Measurements from ENCODE around the gene ALB. TPM values are rescaled to one million over a fixed set of nuclear protein-coding genes. Genes with fewer than 3 reads are reported as not detected.

ALB gene
- polyA plus RNA-seq, 1 donor from 2014 or later: not detected

DNA sequence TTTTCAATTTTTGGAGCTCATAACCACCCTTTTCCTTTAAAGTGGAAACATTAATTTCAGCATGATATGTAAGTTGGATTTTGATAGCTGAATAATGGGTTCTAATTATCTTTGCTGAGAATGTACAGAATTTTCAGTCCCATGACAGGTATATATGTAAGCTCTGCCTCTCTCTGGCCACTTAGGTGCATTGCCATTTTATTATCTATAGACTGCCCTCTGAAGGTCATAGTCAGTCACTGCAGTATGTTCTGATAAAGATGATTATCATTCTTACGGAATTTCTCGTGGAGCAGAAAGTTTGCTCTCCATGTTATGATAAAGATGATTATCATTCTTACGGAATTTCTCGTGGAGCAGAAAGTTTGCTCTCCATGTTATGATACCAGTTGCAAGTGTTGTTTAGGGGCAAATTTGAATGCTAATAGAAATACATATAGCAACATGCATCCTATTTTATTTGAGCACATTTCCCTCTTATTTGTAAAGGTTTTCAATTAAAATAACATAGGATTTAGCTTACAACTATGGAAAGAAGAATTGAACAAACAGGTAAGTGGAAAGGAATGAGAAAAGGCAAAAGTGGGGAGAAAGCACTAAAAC lies 42.4 kb downstream of the ALB start:
- Mint-ChIP-seq H3K36me3 (peaks cover 1% of the 10 kb centered on the region), H3K9me3 (peaks cover 0 to 2% (median 0%) of the 10 kb centered on the region in 3 donors), H3K27me3 (peaks cover 7% of the 10 kb centered on the region), H3K4me3 (no peak overlapping the region), H3K4me1 (no peaks in the 10 kb centered on the region), H3K27ac (no peak overlapping the region)

DNA sequence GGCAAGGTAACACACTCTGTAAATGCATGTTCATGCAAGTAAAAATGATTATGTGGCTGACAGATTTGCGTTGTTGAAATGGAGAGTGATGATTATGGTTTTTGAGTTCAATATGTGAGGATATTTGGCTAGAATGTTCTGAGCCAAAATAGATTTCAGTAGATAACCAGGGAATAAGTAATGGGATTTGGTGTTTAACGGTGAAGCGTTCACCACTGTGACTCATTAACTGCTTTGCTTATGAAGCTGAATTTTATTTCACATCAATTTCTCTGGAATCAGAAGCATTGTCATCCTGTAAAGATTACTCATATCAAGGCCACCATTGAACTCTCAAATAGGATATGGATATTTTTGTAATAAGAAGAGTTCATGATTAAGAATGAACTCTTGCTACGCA lies 43.6 kb downstream of the ALB start:
- no peaks in the 10 kb centered on the region for H3K4me1 Mint-ChIP-seq
- no peaks in the 10 kb centered on the region for H3K36me3 Mint-ChIP-seq
- H3K27ac Mint-ChIP-seq: no peak overlapping the region
- H3K27me3 Mint-ChIP-seq: peaks cover 5% of the 10 kb centered on the region
- no peaks in the 10 kb centered on the region for H3K9me3 Mint-ChIP-seq
- H3K4me3 Mint-ChIP-seq: no peak overlapping the region

DNA sequence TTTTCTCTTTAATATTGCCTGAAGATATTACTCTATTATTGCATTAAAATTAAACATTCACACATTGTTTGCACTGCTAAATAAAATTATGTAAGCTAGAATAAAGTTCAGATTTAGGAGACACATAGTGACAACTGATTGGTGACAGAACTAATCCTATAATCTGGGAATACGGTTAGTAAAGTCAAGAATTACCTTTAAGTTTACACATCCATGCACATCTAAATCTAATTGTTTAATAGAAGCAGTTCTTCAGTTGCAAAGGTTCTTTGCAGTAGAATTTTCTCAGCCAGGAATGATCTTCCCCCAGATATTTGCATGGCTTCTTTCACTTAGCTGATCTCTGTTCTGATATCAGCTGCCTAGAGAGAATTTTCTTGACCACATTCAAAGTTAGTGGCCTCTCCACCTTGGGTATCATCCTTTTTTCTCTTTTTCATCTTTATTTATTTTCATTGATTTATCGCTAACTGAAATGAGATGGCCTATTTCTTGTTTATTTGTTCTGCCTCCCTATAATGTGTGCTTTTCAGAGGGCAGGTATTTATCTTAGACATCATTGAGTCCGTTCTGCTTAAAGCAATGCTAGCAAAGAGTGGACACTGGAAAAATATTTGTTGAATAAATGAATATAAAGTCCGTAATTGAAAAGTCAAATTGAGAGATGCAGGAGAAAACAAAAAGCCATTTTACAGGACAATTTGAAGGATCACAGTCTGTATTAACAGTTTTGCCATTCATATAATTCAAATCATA lies 44.5 kb downstream of the ALB start:
- Mint-ChIP-seq H3K4me3 (no peak overlapping the region), H3K27me3 (peaks cover 8% of the 10 kb centered on the region), H3K36me3 (no peaks in the 10 kb centered on the region), H3K27ac (no peak overlapping the region), H3K4me1 (no peaks in the 10 kb centered on the region), H3K9me3 (no peaks in the 10 kb centered on the region)

DNA sequence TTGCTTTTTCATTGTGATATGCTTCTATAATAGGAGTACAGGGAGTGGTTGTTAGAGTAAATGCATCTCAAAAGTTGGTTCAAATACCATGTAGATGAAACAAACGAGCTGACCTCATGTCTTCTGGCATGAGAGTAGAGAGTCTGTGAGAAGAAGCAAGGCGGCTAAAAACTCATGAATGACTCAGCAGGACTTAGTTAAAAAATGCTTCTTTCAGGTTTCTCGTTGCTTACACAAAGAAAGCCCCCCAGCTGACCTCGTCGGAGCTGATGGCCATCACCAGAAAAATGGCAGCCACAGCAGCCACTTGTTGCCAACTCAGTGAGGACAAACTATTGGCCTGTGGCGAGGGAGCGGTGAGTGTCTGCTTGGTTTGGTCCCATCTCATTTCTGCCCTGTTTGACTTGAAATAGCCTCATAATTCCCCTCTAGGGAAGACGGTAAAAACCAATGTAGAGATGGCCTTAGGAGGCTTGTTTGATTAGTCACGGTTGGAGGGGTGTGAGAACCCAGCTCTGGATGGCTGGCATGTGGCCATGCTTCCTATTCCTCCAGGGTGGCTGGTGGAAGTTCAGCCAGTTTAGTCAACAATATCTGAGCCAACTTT lies 46.4 kb downstream of the ALB start:
- no peaks in the 10 kb centered on the region for H3K4me1 Mint-ChIP-seq
- H3K27ac Mint-ChIP-seq: no peak overlapping the region
- peaks cover 8% of the 10 kb centered on the region for H3K27me3 Mint-ChIP-seq
- H3K36me3 Mint-ChIP-seq: no peaks in the 10 kb centered on the region
- no peaks in the 10 kb centered on the region for H3K9me3 Mint-ChIP-seq
- H3K4me3 Mint-ChIP-seq: no peak overlapping the region

DNA sequence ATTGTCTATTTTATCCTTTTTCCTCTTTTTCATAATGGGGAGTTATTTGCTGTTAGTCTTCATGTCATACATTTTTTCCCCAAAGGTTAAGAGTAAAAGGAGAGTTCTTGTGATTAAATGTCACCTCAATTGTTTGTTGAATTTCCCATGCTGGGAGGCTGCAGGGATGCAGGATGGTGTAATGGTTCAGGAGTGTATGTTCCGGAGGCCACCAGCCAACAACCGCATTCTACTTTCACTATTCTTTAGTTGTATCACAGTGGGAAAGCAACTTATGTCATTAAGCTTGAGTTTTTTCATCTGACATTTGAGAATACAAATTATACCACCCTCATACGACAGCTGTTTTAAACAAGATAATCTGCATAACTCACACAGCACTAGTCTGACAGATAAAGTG lies 47.3 kb downstream of the ALB start:
- no peaks in the 10 kb centered on the region for H3K9me3 Mint-ChIP-seq
- H3K4me3 Mint-ChIP-seq: no peak overlapping the region
- no peaks in the 10 kb centered on the region for H3K4me1 Mint-ChIP-seq
- H3K27ac Mint-ChIP-seq: no peak overlapping the region
- no peaks in the 10 kb centered on the region for H3K36me3 Mint-ChIP-seq
- peaks cover 11% of the 10 kb centered on the region for H3K27me3 Mint-ChIP-seq

DNA sequence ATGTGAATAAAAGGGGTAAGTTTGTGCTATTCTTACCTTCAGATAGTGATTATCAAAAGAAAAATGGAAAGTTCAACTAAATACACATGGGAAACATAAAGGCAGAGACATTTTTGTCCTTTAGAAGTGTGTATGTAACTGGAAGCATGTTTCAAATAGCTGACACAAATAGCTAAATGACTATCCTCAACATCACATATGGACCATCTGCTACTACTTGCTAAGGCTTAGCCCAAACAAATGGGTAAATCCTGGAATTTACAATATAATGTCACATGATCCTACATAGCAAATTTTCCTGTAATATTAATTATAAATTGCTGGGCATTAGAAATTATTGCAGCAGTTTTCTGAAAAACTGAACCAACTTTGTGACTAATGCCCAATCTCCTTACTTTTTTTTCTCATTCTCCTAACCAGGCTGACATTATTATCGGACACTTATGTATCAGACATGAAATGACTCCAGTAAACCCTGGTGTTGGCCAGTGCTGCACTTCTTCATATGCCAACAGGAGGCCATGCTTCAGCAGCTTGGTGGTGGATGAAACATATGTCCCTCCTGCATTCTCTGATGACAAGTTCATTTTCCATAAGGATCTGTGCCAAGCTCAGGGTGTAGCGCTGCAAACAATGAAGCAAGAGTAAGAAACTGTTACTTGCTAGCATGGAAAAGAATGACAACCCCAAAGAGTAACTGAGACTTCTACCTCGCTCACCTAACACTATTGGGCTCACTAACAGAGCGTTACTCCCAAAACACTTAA lies 48.1 kb downstream of the ALB start:
- Mint-ChIP-seq H3K27ac (no peak overlapping the region), H3K4me1 (no peaks in the 10 kb centered on the region), H3K9me3 (no peaks in the 10 kb centered on the region), H3K36me3 (no peaks in the 10 kb centered on the region), H3K27me3 (peaks cover 15% of the 10 kb centered on the region), H3K4me3 (no peak overlapping the region)

DNA sequence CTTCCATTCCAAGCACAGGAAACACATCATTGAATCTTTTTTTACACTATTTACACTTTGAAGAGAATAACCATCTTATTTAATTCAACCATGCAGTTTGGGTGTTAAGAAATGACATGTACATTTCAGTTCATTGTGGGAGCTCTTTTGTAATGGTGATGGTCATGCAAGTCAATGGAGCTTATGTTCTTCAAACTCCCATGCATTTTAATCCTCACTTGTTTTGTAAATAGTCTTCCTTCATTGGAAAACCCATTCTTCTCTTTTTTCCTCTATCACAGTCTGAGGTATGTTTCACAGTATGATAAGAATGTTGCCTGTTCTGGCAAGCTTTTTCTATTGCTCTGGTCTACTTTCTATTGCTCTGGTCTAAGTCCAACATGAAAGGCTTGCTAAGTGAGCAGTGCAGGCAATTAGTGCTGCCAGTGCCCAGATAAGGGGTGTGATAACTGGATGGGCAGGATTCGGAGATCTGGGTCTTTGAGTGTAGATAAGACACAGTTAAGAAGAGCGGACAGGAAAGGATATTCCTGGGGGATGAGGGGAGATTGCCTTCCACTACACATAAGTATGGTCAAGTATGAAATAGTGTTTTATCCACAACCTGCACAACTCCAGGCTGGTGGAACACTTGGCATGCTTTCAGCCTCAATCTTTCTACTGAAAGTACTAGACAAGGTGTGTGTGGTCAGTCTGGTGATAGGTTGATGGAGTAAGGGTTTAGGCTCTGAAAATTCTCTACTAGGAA lies 49.0 kb downstream of the ALB start:
- no peaks in the 10 kb centered on the region for H3K4me1 Mint-ChIP-seq
- no peak overlapping the region for H3K27ac Mint-ChIP-seq
- H3K4me3 Mint-ChIP-seq: peak overlapping the region in 1 of 4 donors; percentile 5
- H3K36me3 Mint-ChIP-seq: no peaks in the 10 kb centered on the region
- no peaks in the 10 kb centered on the region for H3K9me3 Mint-ChIP-seq
- H3K27me3 Mint-ChIP-seq: peaks cover 19% of the 10 kb centered on the region

DNA sequence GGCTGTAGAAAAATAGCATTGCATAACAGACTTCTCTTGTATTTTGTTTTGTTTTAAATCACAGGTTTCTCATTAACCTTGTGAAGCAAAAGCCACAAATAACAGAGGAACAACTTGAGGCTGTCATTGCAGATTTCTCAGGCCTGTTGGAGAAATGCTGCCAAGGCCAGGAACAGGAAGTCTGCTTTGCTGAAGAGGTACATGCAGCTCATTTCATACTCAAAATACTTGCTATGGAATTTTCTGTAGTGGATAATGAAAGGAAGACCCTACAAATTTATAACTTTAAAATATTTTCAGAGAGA lies 49.6 kb downstream of the ALB start:
- no peaks in the 10 kb centered on the region for H3K4me1 Mint-ChIP-seq
- H3K36me3 Mint-ChIP-seq: no peaks in the 10 kb centered on the region
- no peak overlapping the region for H3K27ac Mint-ChIP-seq
- H3K4me3 Mint-ChIP-seq: no peak overlapping the region
- H3K27me3 Mint-ChIP-seq: peaks cover 18% of the 10 kb centered on the region
- H3K9me3 Mint-ChIP-seq: no peaks in the 10 kb centered on the region

DNA sequence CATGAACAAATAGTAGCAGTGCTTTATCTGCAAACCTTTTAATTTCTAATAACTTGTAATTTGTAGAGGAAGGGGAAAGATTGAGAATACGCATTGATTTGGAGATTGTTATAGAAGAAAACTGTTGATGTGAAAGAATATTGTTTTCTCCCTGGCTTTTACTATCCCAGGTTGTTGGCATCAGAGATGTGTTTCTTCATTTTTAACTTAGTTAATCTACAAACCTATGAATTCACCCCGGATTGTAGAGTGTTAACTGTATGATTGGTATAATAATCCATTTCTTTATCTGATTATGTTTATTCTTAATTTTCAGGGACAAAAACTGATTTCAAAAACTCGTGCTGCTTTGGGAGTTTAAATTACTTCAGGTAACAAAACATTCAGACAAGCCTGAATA lies 50.8 kb downstream of the ALB start:
- no peak overlapping the region for H3K4me3 Mint-ChIP-seq
- peaks cover 16% of the 10 kb centered on the region for H3K27me3 Mint-ChIP-seq
- H3K9me3 Mint-ChIP-seq: no peaks in the 10 kb centered on the region
- H3K4me1 Mint-ChIP-seq: no peaks in the 10 kb centered on the region
- no peaks in the 10 kb centered on the region for H3K36me3 Mint-ChIP-seq
- no peak overlapping the region for H3K27ac Mint-ChIP-seq

DNA sequence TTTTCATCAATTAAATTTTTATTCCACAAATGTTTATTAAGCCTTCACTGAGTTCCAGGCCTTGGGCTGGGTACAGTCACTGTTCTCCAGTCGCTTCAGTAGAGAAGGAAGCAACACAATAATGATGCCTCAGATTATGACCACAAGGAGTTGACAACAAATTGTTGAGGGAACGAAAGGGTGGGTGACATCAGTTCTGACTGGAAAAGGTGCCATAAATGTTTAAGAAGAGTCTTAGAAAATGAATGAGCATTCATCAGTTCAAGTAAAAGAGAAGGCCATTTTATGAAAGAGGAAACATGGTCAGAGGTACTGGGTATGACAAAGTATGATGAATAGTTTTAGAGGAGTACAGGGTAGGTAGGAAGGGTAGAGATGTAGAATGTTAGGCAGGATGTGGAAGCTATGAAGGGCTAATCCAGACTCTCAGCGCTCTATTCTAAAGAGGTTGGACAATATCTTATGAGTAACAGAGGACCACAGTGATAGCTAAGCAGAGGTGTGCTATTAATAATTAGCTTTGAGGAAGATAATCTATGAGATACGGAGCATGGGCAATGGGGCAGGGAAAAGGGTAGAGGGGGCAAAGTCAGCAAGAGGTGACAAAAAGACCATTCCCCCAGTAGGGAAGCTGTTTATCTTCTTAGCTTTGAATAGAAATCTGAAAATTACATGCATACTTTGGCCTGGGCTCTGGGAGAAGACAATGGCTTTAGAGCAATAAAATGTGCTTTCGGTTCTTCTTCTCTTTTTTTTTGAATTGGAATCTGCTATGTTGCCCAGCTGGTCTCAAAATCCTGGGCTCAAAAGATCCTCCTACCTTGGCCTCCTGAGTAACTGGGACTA lies 52.3 kb downstream of the ALB start:
- Mint-ChIP-seq H3K36me3 (no peaks in the 10 kb centered on the region), H3K9me3 (peaks cover 0 to 2% (median 0%) of the 10 kb centered on the region in 3 donors), H3K27me3 (peaks cover 16% of the 10 kb centered on the region), H3K4me1 (no peaks in the 10 kb centered on the region), H3K4me3 (no peak overlapping the region), H3K27ac (no peak overlapping the region)

DNA sequence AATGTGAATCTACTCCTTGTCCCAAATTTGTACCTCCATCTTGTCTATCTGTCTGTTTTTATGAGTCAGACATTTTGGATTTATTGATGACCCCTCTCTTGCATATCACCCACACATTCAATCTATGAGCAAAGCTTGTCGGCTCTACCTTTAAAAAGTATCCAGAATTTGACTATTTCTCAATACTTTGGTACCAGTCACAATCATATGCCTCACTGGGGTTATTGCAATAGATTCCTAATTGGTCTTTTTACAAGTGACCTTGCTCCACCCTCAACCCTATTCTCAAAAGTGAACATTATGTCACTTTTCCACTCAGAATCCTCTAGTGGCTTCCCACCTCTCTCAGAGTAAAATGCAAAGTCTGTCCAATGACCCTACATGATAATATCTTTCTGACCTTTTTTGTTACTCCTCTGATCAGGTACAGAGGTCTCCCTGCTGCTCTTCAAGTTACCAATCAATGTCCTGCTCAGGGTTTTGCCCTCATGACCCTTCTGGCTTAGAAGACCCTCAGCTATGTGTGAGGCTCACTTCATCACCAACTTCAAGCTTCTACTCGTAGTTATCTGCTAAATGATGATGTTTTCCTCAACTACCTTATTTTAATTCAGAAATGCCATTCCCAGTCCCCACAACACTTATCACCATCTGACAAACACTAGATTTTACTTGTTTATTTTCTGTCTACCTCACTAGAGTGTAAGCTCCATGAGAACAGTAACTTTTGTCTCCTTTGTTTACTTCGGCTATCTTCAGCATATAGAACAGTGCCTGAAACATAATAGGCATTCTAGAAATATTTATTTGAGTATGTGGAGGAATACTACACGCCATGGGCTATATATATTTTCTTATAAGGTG lies 54.3 kb downstream of the ALB start:
- H3K9me3 Mint-ChIP-seq: peaks cover 0 to 2% (median 0%) of the 10 kb centered on the region in 3 donors
- H3K36me3 Mint-ChIP-seq: no peaks in the 10 kb centered on the region
- no peaks in the 10 kb centered on the region for H3K4me1 Mint-ChIP-seq
- H3K27me3 Mint-ChIP-seq: peaks cover 14% of the 10 kb centered on the region
- H3K4me3 Mint-ChIP-seq: no peak overlapping the region
- no peak overlapping the region for H3K27ac Mint-ChIP-seq

DNA sequence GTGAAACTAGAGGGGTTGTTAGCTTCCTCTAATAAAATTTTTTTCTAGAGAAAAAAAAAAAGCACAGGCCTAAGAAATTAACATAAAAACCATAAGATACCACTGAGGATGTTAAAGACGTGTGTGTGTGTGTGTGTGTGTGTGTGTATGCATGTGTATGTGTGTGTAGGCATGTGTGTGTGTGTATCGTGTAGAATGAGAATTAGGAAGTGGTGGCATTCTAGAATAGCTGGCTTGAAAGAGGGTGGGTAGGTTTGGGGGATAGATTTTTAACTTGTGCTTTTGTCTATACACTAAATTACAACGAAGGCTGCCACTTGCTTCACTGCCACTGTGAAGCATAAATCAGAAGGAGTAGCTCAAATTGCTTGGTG lies 54.9 kb downstream of the ALB start:
- H3K9me3 Mint-ChIP-seq: peaks cover 0 to 2% (median 0%) of the 10 kb centered on the region in 3 donors

DNA sequence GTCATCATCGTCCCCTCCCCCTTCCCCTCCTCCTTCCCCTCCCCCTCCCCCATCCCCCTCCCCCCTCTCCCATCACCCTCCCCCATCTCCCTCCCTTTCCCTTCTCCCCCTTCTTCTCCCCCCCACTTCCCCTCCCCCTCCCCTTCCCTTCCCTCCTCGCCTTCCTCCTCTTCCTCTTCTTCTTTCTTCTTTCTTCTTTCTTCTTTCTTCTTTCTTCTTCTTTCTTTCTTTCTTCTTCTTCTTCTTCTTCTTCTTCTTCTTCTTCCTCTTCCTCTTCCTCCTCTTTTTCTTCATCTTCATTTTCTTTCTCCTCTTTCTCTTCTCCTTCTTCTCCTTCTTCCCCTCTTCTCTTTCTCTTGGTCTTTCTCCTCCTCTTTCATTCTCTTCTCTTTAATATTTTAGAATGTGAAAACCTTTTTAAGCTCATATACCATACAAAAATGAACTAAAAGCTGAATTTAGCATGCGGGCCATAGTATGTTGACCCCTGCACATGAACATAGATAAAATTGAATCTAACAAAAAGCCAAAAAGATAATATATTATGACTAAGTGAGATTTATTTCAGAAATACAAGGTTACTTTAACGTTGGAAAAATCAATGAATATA lies 56.9 kb downstream of the ALB start:
- H3K27ac Mint-ChIP-seq: no peak overlapping the region

More for the DNA sequence above, 54.9 kb downstream of the ALB start:
- no peaks in the 10 kb centered on the region for H3K4me1 Mint-ChIP-seq
- peaks cover 14% of the 10 kb centered on the region for H3K27me3 Mint-ChIP-seq
- H3K27ac Mint-ChIP-seq: no peak overlapping the region
- H3K36me3 Mint-ChIP-seq: no peaks in the 10 kb centered on the region
- no peak overlapping the region for H3K4me3 Mint-ChIP-seq

More for the DNA sequence above, 56.9 kb downstream of the ALB start:
- H3K4me1 Mint-ChIP-seq: no peaks in the 10 kb centered on the region
- H3K9me3 Mint-ChIP-seq: peaks cover 0 to 2% (median 0%) of the 10 kb centered on the region in 3 donors
- peaks cover 14% of the 10 kb centered on the region for H3K27me3 Mint-ChIP-seq
- no peak overlapping the region for H3K4me3 Mint-ChIP-seq
- no peaks in the 10 kb centered on the region for H3K36me3 Mint-ChIP-seq
